HL-60 (cell line): ENCODE data around the gene USH2A.

Experiments used
- DNase-seq, 2 experiments: peaks; one replicate each; pipeline ENCODE4 v3.0.0-alpha.2; 2010 to 2020; ENCODE audit warnings: low read depth in 1 of 2, low spot score in 1 of 2
- H3K27ac ChIP-seq: fragments of 250-450 bp; sonication (Bioruptor Pico); replicated peaks from 2 replicates; pipeline ENCODE4 v1.5.1; 2020; ENCODE audit warnings: mild to moderate bottlenecking, moderate library complexity
- H3K27me3 ChIP-seq: fragments of 250-450 bp; sonication (Bioruptor Pico); 2 replicates; pipeline ENCODE4 v1.5.1; 2021; ENCODE audit warnings: mild to moderate bottlenecking, moderate library complexity; ENCODE audit not compliant: insufficient read depth, poor library complexity, severe bottlenecking
- H3K4me3 ChIP-seq: replicated peaks from 2 replicates; pipeline ENCODE4 v1.5.1; 2011; ENCODE audit warnings: mild to moderate bottlenecking, control low read depth, low read length; ENCODE audit not compliant: insufficient read depth
- GABPA ChIP-seq: IDR thresholded peaks from 2 replicates; pipeline ENCODE4 v1.6.1; 2012; ENCODE audit warnings: low read depth
- POLR2AphosphoS5 ChIP-seq: IDR thresholded peaks from 2 replicates; pipeline ENCODE4 v1.6.1; 2012; ENCODE audit warnings: low read depth
- SPI1 ChIP-seq: IDR thresholded peaks from 2 replicates; pipeline ENCODE4 v1.6.1; 2012; ENCODE audit warnings: low read depth, mild to moderate bottlenecking, borderline replicate concordance
- TF ChIP-seq, protein P1 (sequence below): IDR thresholded peaks from 2 replicates; pipeline ENCODE4 v1.6.1; 2012; ENCODE audit warnings: low read depth; ENCODE audit not compliant: insufficient replicate concordance
- TF ChIP-seq, protein P2 (sequence below): IDR thresholded peaks from one replicate; pipeline ENCODE4 v1.5.1; 2011; ENCODE audit warnings: low read length, control low read depth, inconsistent platforms; ENCODE audit not compliant: insufficient read depth

The USH2A gene

DNA sequence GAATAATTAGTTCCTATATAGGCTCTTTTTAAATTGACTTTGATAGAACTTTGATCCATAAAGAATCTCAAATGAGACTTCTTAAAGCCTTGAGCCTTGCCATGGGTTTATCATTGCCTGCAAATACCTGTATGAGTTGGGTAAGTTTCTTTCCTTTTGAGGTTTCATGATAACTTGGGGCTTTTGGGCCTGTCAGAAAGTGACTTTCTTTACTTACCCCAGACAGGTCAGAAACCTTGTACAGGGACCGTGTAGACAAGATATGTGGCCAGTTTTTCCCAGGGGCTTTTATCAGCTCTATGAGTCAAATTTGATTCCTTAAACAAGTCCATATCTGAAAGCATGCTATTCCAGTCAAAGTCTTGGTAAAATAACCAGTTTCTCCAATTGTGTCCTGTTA is 838.9 kb downstream of the USH2A start:
- Histone ChIP-seq H3K27ac (no peak overlapping the region), H3K4me3 (no peak overlapping the region), H3K27me3 (no peaks in the 10 kb centered on the region)
- DNase-seq = no peak
- TF ChIP-seq, protein P1, sequence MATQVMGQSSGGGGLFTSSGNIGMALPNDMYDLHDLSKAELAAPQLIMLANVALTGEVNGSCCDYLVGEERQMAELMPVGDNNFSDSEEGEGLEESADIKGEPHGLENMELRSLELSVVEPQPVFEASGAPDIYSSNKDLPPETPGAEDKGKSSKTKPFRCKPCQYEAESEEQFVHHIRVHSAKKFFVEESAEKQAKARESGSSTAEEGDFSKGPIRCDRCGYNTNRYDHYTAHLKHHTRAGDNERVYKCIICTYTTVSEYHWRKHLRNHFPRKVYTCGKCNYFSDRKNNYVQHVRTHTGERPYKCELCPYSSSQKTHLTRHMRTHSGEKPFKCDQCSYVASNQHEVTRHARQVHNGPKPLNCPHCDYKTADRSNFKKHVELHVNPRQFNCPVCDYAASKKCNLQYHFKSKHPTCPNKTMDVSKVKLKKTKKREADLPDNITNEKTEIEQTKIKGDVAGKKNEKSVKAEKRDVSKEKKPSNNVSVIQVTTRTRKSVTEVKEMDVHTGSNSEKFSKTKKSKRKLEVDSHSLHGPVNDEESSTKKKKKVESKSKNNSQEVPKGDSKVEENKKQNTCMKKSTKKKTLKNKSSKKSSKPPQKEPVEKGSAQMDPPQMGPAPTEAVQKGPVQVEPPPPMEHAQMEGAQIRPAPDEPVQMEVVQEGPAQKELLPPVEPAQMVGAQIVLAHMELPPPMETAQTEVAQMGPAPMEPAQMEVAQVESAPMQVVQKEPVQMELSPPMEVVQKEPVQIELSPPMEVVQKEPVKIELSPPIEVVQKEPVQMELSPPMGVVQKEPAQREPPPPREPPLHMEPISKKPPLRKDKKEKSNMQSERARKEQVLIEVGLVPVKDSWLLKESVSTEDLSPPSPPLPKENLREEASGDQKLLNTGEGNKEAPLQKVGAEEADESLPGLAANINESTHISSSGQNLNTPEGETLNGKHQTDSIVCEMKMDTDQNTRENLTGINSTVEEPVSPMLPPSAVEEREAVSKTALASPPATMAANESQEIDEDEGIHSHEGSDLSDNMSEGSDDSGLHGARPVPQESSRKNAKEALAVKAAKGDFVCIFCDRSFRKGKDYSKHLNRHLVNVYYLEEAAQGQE = no peak
- TF ChIP-seq GABPA (no peak), POLR2AphosphoS5 (no peak), SPI1 (no peak)
- TF ChIP-seq, protein P2, sequence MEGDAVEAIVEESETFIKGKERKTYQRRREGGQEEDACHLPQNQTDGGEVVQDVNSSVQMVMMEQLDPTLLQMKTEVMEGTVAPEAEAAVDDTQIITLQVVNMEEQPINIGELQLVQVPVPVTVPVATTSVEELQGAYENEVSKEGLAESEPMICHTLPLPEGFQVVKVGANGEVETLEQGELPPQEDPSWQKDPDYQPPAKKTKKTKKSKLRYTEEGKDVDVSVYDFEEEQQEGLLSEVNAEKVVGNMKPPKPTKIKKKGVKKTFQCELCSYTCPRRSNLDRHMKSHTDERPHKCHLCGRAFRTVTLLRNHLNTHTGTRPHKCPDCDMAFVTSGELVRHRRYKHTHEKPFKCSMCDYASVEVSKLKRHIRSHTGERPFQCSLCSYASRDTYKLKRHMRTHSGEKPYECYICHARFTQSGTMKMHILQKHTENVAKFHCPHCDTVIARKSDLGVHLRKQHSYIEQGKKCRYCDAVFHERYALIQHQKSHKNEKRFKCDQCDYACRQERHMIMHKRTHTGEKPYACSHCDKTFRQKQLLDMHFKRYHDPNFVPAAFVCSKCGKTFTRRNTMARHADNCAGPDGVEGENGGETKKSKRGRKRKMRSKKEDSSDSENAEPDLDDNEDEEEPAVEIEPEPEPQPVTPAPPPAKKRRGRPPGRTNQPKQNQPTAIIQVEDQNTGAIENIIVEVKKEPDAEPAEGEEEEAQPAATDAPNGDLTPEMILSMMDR = no peak

DNA sequence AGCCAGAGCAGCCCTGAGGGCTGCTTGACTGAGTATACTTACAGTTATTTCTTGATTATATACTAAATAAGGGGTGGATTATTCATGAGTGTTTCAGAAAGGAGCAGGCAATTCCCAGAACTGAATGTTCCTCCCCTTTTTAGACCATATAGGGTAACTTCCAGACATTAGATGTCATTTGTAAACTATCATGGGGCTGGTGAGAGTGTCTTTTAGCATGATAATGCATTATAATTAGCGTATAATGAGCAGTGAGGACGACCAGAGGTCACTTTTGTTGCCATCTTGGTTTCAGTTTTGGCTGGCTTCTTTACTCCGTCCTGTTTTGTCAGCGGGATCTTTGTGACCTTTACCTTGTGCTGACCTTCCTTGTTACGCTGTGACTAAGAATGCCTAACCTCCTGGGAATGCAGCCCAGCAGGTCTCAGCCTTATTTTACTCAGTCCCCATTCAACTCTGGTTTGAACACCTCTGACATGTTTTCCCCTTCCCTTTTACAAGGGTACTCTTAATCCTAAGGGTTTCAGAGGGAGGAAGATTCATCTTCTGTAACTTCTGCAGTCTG is 840.0 kb downstream of the USH2A start:
- Histone ChIP-seq H3K27ac (no peak overlapping the region), H3K27me3 (no peaks in the 10 kb centered on the region), H3K4me3 (no peak overlapping the region)
- no peak for DNase-seq
- TF ChIP-seq POLR2AphosphoS5 = no peak
- TF ChIP-seq GABPA = no peak
- TF ChIP-seq SPI1 = no peak
- TF ChIP-seq, protein P1 = no peak
- TF ChIP-seq, protein P2 = no peak

DNA sequence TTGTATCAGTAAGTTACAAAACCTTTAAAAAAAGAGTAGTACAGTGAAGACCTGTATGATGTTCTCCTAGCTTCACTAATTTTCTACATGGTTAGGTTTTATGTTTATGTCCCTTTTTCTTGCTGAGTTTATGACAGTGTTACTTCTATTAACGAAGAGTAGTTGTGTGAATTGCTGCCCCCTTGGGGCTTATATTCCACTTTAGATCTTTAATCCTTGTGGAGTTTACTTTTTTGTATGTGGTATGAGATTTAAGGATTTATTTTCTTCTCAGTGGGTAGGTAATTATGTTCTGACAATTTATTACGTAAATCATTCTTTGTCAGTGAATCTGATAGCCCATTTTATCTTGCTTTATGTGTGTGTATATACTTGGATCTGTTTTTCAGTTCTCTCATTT is 841.4 kb downstream of the USH2A start:
- Histone ChIP-seq H3K27ac (no peak overlapping the region), H3K4me3 (no peak overlapping the region), H3K27me3 (no peaks in the 10 kb centered on the region)
- TF ChIP-seq, protein P1 = no peak
- no peak for TF ChIP-seq GABPA
- TF ChIP-seq SPI1 = no peak
- TF ChIP-seq, protein P2 = no peak
- no peak for TF ChIP-seq POLR2AphosphoS5
- no peak for DNase-seq
